WTC11 (cell line): Measurements from ENCODE around the gene LMO3. TPM values are rescaled to one million over a fixed set of nuclear protein-coding genes. Genes with fewer than 3 reads are reported as not detected.

Experiments used
- ATAC-seq: fragments of 200-7000 bp; cut with Tn5 transposase; 2 replicates; pipeline ENCODE4 v1.10.0; 2021; ENCODE audit warnings: mild to moderate bottlenecking, moderate library complexity
- CTCF ChIA-PET: fragments of 300-600 bp; sonication (Branson Sonifier 250); formaldehyde crosslinking; loops from one replicate; lab custom pipeline; 2021; ENCODE audit warnings: antibody characterized with exemption; lab: Charles Lee
- POLR2A ChIA-PET: fragments of 350-600 bp; sonication (Branson Sonifier 250); formaldehyde crosslinking; loops from one replicate; lab custom pipeline; 2021; ENCODE audit warnings: antibody characterized with exemption; lab: Charles Lee
- DNase-seq: peaks from one replicate; pipeline ENCODE4 v3.0.0; 2021; ENCODE audit warnings: low spot score
- H3K27ac Mint-ChIP-seq: 2 replicates; pipeline ENCODE4 v1.8.0; 2021; ENCODE audit warnings: mixed read lengths
- H3K27me3 Mint-ChIP-seq: 2 replicates; pipeline ENCODE4 v1.8.0; 2021; ENCODE audit warnings: low read depth, mild to moderate bottlenecking, moderate library complexity, mixed read lengths
- H3K36me3 Mint-ChIP-seq: 2 replicates; pipeline ENCODE4 v1.8.0; 2021; ENCODE audit warnings: mixed read lengths
- H3K4me1 Mint-ChIP-seq: 2 replicates; pipeline ENCODE4 v1.8.0; 2022; ENCODE audit warnings: mixed read lengths
- H3K4me3 Mint-ChIP-seq: 2 replicates; pipeline ENCODE4 v1.8.0; 2021; ENCODE audit warnings: mild to moderate bottlenecking, moderate library complexity, mixed read lengths
- H3K9me3 Mint-ChIP-seq: 2 replicates; pipeline ENCODE4 v1.8.0; 2021; ENCODE audit warnings: mixed read lengths
- CBFB ChIP-seq: sonication (generic); formaldehyde crosslinking; IDR thresholded peaks from 2 replicates; pipeline ENCODE4 v1.8.1; 2022; ENCODE audit warnings: mild to moderate bottlenecking, low read depth, missing genetic modification reagents
- GABPB1 ChIP-seq: sonication (generic); formaldehyde crosslinking; IDR thresholded peaks from 2 replicates; pipeline ENCODE4 v1.8.1; 2023; ENCODE audit warnings: mild to moderate bottlenecking, missing genetic modification reagents
- GTF2I ChIP-seq: fragments of 250-450 bp; sonication (Bioruptor Pico); conservative IDR thresholded peaks from 2 replicates; pipeline ENCODE4 v1.4.0; 2021; ENCODE audit warnings: mild to moderate bottlenecking
- KAT7 ChIP-seq: sonication (generic); formaldehyde crosslinking; IDR thresholded peaks from 2 replicates; pipeline ENCODE4 v1.8.1; 2023; ENCODE audit warnings: missing genetic modification reagents, mild to moderate bottlenecking, borderline replicate concordance
- MXD4 ChIP-seq: fragments of 250-450 bp; sonication (Bioruptor Pico); IDR thresholded peaks from 2 replicates; pipeline ENCODE4 v1.8.0; 2021; ENCODE audit warnings: mild to moderate bottlenecking, moderate library complexity, borderline replicate concordance
- MYBL2 ChIP-seq: sonication (generic); formaldehyde crosslinking; IDR thresholded peaks from 2 replicates; pipeline ENCODE4 v1.8.1; 2023; ENCODE audit warnings: mild to moderate bottlenecking, moderate library complexity, missing genetic modification reagents
- NFE2L1 ChIP-seq: sonication (generic); formaldehyde crosslinking; IDR thresholded peaks from 2 replicates; pipeline ENCODE4 v1.8.1; 2023; ENCODE audit warnings: missing genetic modification reagents
- NR1H2 ChIP-seq: sonication (generic); formaldehyde crosslinking; IDR thresholded peaks from 2 replicates; pipeline ENCODE4 v1.9.0; 2021; ENCODE audit warnings: mild to moderate bottlenecking, moderate library complexity, missing genetic modification reagents
- NR2C2 ChIP-seq: sonication (generic); formaldehyde crosslinking; IDR thresholded peaks from 2 replicates; pipeline ENCODE4 v1.8.0; 2022; ENCODE audit warnings: mild to moderate bottlenecking, missing genetic modification reagents
- OVOL2 ChIP-seq: fragments of 250-450 bp; sonication (Bioruptor Pico); IDR thresholded peaks from 2 replicates; pipeline ENCODE4 v1.9.0; 2021; ENCODE audit warnings: mild to moderate bottlenecking, borderline replicate concordance
- TEAD4 ChIP-seq: sonication (generic); formaldehyde crosslinking; IDR thresholded peaks from 2 replicates; pipeline ENCODE4 v1.8.0; 2022; ENCODE audit warnings: mild to moderate bottlenecking, missing genetic modification reagents
- TP53 ChIP-seq: sonication (generic); formaldehyde crosslinking; IDR thresholded peaks from 2 replicates; pipeline ENCODE4 v1.8.1; 2023; ENCODE audit warnings: mild to moderate bottlenecking, missing genetic modification reagents
- ZNF138 ChIP-seq: sonication (generic); formaldehyde crosslinking; conservative IDR thresholded peaks from 2 replicates; pipeline ENCODE4 v1.8.1; 2022; ENCODE audit warnings: mild to moderate bottlenecking, moderate library complexity, missing genetic modification reagents
- ZNF219 ChIP-seq: sonication (generic); formaldehyde crosslinking; IDR thresholded peaks from 2 replicates; pipeline ENCODE4 v1.8.0; 2023; ENCODE audit warnings: missing genetic modification reagents, mild to moderate bottlenecking, borderline replicate concordance
- ZNF671 ChIP-seq: fragments of 250-450 bp; sonication (Bioruptor Pico); IDR thresholded peaks from 2 replicates; pipeline ENCODE4 v1.8.0; 2021; ENCODE audit warnings: mild to moderate bottlenecking
- total RNA-seq: library from RNA; stranded (reverse); gene quantifications from 3 replicates; pipeline ENCODE4 v1.2.3, GENCODE V29; 2021
- TF ChIP-seq, protein P1 (sequence below): sonication (generic); formaldehyde crosslinking; IDR thresholded peaks from 2 replicates; pipeline ENCODE4 v1.8.1; 2022; ENCODE audit warnings: mild to moderate bottlenecking, missing genetic modification reagents, moderate library complexity, borderline replicate concordance
- TF ChIP-seq, protein P2 (sequence below): fragments of 250-450 bp; sonication (Bioruptor Pico); IDR thresholded peaks from 2 replicates; pipeline ENCODE4 v1.9.0; 2021; ENCODE audit warnings: mild to moderate bottlenecking
- TF ChIP-seq, protein P3 (sequence below): sonication (generic); formaldehyde crosslinking; IDR thresholded peaks from 2 replicates; pipeline ENCODE4 v1.8.1; 2023; ENCODE audit warnings: mild to moderate bottlenecking, moderate library complexity, missing genetic modification reagents
- TF ChIP-seq, protein P4 (sequence below): sonication (generic); formaldehyde crosslinking; IDR thresholded peaks from 2 replicates; pipeline ENCODE4 v1.8.1; 2023; ENCODE audit warnings: mild to moderate bottlenecking, missing genetic modification reagents, borderline replicate concordance
- TF ChIP-seq, protein P5 (sequence below): sonication (generic); formaldehyde crosslinking; IDR thresholded peaks from 2 replicates; pipeline ENCODE4 v1.8.0; 2023; ENCODE audit warnings: missing genetic modification reagents, mild to moderate bottlenecking, borderline replicate concordance

Gene LMO3
- total RNA-seq, 1 experiment from 2014 or later: 29.8 TPM

DNA sequence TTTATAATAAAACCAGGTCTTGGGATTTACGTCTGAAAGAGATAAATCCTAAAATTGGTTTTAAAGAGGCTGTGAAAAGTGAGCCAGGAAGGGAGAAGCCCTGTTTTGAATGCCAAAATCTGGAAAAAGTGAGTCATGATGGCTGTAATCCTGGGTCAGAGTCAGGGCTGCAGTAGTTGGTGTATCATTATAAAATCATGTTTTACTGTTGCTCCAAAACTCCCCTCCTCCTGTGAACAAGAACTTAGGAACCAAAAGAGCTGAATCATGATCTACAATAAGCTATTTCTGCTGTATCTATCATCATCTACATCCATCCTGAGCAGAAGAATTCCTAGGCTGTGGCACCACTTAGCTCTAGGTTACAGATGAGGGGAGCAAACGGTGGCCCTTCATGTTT, 79.3 kb downstream of the LMO3 start (continued):
- TF ChIP-seq, protein P1, sequence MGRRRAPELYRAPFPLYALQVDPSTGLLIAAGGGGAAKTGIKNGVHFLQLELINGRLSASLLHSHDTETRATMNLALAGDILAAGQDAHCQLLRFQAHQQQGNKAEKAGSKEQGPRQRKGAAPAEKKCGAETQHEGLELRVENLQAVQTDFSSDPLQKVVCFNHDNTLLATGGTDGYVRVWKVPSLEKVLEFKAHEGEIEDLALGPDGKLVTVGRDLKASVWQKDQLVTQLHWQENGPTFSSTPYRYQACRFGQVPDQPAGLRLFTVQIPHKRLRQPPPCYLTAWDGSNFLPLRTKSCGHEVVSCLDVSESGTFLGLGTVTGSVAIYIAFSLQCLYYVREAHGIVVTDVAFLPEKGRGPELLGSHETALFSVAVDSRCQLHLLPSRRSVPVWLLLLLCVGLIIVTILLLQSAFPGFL (CRISPR knock-in tag): no peak

DNA sequence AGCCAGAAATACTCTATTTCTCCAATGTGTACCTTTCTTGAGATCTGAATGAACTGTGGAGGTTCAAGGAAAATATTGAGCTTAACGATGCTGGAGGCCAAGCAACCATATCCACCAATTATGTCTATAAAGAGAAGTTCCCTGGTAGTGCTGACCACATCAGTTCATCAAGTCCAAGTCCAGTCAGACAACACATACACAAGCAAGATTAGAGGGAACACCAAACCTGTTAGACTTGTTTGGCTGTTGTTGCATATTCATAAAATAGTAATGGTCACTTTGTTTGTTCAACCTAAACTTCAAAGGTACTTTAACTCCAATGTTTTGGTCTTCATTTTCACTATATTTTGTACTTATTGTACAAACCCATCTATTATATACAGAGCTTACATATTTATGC, 81.6 kb downstream of the LMO3 start:
- H3K4me3 Mint-ChIP-seq: no peak overlapping the region
- H3K27ac Mint-ChIP-seq: no peak overlapping the region
- 0 out of 2 replicates have a peak, but pooled peaks cover 5% of the 10 kb centered on the region for H3K9me3 Mint-ChIP-seq
- no peak for ATAC-seq
- H3K27me3 Mint-ChIP-seq: no peaks in the 10 kb centered on the region
- TF ChIP-seq MXD4 (CRISPR knock-in tag) (no peak), GABPB1 (CRISPR knock-in tag) (no peak), NFE2L1 (CRISPR knock-in tag) (no peak), ZNF219 (CRISPR knock-in tag) (no peak), CBFB (no peak), MYBL2 (no peak), ZNF671 (CRISPR knock-in tag) (no peak), OVOL2 (CRISPR knock-in tag) (no peak), KAT7 (CRISPR knock-in tag) (no peak), TP53 (CRISPR knock-in tag) (no peak)
- TF ChIP-seq, protein P2, sequence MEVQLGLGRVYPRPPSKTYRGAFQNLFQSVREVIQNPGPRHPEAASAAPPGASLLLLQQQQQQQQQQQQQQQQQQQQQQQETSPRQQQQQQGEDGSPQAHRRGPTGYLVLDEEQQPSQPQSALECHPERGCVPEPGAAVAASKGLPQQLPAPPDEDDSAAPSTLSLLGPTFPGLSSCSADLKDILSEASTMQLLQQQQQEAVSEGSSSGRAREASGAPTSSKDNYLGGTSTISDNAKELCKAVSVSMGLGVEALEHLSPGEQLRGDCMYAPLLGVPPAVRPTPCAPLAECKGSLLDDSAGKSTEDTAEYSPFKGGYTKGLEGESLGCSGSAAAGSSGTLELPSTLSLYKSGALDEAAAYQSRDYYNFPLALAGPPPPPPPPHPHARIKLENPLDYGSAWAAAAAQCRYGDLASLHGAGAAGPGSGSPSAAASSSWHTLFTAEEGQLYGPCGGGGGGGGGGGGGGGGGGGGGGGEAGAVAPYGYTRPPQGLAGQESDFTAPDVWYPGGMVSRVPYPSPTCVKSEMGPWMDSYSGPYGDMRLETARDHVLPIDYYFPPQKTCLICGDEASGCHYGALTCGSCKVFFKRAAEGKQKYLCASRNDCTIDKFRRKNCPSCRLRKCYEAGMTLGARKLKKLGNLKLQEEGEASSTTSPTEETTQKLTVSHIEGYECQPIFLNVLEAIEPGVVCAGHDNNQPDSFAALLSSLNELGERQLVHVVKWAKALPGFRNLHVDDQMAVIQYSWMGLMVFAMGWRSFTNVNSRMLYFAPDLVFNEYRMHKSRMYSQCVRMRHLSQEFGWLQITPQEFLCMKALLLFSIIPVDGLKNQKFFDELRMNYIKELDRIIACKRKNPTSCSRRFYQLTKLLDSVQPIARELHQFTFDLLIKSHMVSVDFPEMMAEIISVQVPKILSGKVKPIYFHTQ: no peak
- TF ChIP-seq, protein P3, sequence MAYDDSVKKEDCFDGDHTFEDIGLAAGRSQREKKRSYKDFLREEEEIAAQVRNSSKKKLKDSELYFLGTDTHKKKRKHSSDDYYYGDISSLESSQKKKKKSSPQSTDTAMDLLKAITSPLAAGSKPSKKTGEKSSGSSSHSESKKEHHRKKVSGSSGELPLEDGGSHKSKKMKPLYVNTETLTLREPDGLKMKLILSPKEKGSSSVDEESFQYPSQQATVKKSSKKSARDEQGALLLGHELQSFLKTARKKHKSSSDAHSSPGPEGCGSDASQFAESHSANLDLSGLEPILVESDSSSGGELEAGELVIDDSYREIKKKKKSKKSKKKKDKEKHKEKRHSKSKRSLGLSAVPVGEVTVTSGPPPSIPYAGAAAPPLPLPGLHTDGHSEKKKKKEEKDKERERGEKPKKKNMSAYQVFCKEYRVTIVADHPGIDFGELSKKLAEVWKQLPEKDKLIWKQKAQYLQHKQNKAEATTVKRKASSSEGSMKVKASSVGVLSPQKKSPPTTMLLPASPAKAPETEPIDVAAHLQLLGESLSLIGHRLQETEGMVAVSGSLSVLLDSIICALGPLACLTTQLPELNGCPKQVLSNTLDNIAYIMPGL (CRISPR knock-in tag): no peak
- TF ChIP-seq, protein P4, sequence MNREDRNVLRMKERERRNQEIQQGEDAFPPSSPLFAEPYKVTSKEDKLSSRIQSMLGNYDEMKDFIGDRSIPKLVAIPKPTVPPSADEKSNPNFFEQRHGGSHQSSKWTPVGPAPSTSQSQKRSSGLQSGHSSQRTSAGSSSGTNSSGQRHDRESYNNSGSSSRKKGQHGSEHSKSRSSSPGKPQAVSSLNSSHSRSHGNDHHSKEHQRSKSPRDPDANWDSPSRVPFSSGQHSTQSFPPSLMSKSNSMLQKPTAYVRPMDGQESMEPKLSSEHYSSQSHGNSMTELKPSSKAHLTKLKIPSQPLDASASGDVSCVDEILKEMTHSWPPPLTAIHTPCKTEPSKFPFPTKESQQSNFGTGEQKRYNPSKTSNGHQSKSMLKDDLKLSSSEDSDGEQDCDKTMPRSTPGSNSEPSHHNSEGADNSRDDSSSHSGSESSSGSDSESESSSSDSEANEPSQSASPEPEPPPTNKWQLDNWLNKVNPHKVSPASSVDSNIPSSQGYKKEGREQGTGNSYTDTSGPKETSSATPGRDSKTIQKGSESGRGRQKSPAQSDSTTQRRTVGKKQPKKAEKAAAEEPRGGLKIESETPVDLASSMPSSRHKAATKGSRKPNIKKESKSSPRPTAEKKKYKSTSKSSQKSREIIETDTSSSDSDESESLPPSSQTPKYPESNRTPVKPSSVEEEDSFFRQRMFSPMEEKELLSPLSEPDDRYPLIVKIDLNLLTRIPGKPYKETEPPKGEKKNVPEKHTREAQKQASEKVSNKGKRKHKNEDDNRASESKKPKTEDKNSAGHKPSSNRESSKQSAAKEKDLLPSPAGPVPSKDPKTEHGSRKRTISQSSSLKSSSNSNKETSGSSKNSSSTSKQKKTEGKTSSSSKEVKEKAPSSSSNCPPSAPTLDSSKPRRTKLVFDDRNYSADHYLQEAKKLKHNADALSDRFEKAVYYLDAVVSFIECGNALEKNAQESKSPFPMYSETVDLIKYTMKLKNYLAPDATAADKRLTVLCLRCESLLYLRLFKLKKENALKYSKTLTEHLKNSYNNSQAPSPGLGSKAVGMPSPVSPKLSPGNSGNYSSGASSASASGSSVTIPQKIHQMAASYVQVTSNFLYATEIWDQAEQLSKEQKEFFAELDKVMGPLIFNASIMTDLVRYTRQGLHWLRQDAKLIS: no peak
- peaks cover 19% of the 10 kb centered on the region for H3K4me1 Mint-ChIP-seq
- no peaks in the 10 kb centered on the region for H3K36me3 Mint-ChIP-seq
- POLR2A ChIA-PET: no interaction called here
- CTCF ChIA-PET: no interaction called here
- no peak for DNase-seq

DNA sequence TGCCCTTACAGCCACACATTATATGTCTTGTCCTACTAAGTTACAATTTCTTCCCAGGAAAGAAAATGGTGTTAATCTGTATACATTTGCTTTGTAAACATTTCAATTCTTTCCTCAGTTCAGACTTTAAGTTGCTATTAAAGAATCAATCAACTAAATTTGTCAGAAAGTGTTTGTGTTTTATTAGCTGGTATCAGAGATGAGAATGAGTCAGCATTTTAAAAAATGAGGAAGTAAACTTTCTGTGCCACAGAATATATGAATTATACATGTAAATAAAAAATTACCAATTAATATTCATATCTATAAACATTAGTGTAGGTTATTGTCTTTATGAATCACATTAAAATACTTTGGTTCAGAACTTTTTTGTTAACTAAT, 82.0 kb downstream of the LMO3 start:
- H3K9me3 Mint-ChIP-seq: 0 out of 2 replicates have a peak, but pooled peaks cover 5% of the 10 kb centered on the region
- H3K27ac Mint-ChIP-seq: no peak overlapping the region
- no peak overlapping the region for H3K4me3 Mint-ChIP-seq
- CTCF ChIA-PET: no interaction called here
- H3K27me3 Mint-ChIP-seq: no peaks in the 10 kb centered on the region
- ATAC-seq (no peak), DNase-seq (no peak)
- POLR2A ChIA-PET: no interaction called here
- H3K4me1 Mint-ChIP-seq: peaks cover 19% of the 10 kb centered on the region
- H3K36me3 Mint-ChIP-seq: no peaks in the 10 kb centered on the region
- TF ChIP-seq ZNF138 (CRISPR knock-in tag): no peak
- no peak for TF ChIP-seq TEAD4
- TF ChIP-seq GTF2I (CRISPR knock-in tag): no peak
- no peak for TF ChIP-seq NR1H2 (CRISPR knock-in tag)
- no peak for TF ChIP-seq GABPB1 (CRISPR knock-in tag)
- TF ChIP-seq, protein P5, sequence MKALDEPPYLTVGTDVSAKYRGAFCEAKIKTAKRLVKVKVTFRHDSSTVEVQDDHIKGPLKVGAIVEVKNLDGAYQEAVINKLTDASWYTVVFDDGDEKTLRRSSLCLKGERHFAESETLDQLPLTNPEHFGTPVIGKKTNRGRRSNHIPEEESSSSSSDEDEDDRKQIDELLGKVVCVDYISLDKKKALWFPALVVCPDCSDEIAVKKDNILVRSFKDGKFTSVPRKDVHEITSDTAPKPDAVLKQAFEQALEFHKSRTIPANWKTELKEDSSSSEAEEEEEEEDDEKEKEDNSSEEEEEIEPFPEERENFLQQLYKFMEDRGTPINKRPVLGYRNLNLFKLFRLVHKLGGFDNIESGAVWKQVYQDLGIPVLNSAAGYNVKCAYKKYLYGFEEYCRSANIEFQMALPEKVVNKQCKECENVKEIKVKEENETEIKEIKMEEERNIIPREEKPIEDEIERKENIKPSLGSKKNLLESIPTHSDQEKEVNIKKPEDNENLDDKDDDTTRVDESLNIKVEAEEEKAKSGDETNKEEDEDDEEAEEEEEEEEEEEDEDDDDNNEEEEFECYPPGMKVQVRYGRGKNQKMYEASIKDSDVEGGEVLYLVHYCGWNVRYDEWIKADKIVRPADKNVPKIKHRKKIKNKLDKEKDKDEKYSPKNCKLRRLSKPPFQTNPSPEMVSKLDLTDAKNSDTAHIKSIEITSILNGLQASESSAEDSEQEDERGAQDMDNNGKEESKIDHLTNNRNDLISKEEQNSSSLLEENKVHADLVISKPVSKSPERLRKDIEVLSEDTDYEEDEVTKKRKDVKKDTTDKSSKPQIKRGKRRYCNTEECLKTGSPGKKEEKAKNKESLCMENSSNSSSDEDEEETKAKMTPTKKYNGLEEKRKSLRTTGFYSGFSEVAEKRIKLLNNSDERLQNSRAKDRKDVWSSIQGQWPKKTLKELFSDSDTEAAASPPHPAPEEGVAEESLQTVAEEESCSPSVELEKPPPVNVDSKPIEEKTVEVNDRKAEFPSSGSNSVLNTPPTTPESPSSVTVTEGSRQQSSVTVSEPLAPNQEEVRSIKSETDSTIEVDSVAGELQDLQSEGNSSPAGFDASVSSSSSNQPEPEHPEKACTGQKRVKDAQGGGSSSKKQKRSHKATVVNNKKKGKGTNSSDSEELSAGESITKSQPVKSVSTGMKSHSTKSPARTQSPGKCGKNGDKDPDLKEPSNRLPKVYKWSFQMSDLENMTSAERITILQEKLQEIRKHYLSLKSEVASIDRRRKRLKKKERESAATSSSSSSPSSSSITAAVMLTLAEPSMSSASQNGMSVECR: no peak
- no peak for TF ChIP-seq NR2C2 (CRISPR knock-in tag)
